ENCODE data around the gene RAB5B. TPM values are rescaled to one million over a fixed set of nuclear protein-coding genes. Genes with fewer than 3 reads are reported as not detected.
"Not testable (repeated sequence)": the region's sequence is repeated elsewhere in the genome, so short reads cannot be mapped to it uniquely, and the experiment has no call there.

The RAB5B gene
- total RNA-seq, 1 donor, result 111 TPM

DNA sequence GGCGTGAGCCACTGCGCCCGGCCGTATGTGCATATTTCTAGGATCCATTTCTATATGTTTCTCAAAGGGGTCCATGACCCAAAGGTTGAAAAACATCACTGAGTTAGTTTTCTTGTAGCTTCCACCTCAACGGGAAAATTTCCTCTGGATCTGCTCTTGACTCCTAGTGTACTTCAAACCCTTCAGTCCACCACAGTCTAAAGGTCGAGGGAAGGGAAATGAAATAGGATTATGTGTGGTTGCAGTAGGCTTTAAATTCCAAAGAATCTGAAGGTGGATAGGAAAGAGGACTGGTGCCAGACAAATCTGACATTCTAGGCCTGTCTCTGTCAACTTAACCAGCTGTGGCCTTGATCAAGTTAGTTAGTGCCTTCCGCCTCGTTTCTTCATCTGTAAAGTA lies 21.5 kb downstream of the RAB5B start:
- H3K4me3 ChIP-seq (ENCODE audit: low read depth, low read length), result no peak overlapping the region
- TF ChIP-seq, protein P1, sequence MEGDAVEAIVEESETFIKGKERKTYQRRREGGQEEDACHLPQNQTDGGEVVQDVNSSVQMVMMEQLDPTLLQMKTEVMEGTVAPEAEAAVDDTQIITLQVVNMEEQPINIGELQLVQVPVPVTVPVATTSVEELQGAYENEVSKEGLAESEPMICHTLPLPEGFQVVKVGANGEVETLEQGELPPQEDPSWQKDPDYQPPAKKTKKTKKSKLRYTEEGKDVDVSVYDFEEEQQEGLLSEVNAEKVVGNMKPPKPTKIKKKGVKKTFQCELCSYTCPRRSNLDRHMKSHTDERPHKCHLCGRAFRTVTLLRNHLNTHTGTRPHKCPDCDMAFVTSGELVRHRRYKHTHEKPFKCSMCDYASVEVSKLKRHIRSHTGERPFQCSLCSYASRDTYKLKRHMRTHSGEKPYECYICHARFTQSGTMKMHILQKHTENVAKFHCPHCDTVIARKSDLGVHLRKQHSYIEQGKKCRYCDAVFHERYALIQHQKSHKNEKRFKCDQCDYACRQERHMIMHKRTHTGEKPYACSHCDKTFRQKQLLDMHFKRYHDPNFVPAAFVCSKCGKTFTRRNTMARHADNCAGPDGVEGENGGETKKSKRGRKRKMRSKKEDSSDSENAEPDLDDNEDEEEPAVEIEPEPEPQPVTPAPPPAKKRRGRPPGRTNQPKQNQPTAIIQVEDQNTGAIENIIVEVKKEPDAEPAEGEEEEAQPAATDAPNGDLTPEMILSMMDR (IDR thresholded peaks at IDR 0.05; ENCODE audit: insufficient read depth, low read depth, low read length), result no peak
- DNase-seq (ENCODE audit: low read depth), result no peak

DNA sequence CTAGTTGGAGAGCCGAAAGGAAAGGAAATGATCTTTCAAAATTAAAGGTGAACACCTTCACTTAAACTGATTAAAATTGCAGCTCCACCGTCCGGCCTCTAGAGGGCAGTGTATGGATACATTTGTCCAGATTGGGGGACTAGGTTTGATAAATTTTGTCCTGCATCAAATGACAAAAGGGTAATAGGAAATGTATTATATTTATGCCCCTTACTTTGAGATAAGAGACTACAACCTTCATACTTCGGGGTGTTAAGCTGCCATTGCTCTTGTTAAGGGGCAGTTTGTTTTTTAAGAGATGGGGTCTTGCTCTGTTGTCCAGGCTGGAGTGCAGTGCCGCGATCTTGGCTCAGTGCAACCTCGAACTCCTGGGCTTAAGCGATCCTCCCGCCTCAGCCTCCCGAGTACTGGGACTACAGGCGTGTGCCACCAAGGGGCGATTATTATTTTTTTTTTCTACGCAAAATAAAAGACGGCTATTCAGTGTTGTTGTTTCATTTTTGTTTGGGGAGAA lies 22.4 kb downstream of the RAB5B start:
- peak; percentile 74 for DNase-seq (ENCODE audit: low read depth)
- H3K4me3 ChIP-seq (ENCODE audit: low read depth, low read length), result peak overlapping the region; percentile 78
- TF ChIP-seq, protein P1 (IDR thresholded peaks at IDR 0.05; ENCODE audit: insufficient read depth, low read depth, low read length), result peak; percentile 84

DNA sequence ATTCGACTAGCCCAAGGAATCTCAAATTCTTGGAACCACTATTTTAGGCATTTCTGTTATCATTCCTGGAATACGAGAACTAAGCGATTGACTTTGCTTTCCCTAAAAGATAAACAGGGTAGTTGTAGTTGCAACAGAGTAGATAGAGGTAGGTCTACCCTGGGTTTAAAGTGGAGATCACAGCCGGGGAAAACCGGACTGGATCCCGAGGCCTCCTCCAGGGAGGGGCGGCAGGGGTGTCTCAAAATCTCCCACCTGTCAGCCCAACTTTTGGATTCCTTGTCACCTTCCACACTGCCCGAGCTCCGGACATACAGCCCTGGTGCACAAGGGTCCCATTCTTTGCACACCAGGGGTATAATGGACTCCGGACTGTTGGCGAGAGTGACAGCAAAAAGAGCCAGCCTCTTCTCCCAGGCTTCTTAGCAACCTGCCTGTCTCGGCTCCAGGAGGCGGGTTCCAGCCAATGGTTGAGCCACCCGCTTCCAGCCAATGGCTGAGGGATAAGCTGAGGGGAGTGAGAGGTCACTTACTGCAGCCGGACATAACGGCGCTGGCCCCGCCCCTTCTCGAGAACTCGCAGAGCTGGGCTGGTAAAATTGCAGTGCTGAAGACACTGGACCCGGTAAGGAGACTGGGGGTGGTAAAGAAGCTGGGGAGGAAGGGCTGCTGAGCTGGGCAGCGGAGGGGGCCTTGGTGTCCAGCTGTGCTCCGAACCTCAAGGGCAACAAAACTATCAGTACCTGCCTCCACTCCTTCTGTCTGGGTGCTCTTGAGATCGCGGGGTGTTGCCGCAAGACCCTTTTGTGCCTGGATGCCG lies 23.0 kb downstream of the RAB5B start, which contains the start of gene SUOX:
Gene SUOX, plus strand, starts transcription at position 562 of the 820 bp plus-strand sequence. CDS start 4,946 bp downstream, outside the sequence.
- peak within 1 kb of the TSS; percentile 78 for H3K4me3 ChIP-seq (ENCODE audit: low read depth, low read length)
- DNase-seq (ENCODE audit: low read depth), result peak; percentile 98
- TF ChIP-seq, protein P1 (IDR thresholded peaks at IDR 0.05; ENCODE audit: insufficient read depth, low read depth, low read length), result peak; percentile 5

DNA sequence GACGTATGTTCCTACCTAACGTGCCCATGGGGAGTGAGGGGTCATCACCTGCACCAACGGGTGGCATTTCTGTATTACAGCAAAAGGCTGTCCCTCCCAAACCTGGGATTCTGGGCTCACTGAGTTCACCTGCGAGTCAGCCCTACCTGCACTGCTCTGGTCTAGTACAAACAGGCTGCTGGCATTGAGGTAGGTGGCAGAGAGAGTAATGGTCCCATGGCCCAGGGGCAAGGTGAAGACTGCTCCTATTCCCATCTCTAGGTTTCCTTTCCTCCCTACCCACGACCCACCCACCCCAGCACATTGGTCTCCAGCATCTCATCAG lies 23.6 kb downstream of the RAB5B start:
- H3K4me3 ChIP-seq (ENCODE audit: low read depth, low read length), result peak overlapping the region; percentile 78
- no peak for DNase-seq (ENCODE audit: low read depth)
- TF ChIP-seq, protein P1 (IDR thresholded peaks at IDR 0.05; ENCODE audit: insufficient read depth, low read depth, low read length), result no peak

DNA sequence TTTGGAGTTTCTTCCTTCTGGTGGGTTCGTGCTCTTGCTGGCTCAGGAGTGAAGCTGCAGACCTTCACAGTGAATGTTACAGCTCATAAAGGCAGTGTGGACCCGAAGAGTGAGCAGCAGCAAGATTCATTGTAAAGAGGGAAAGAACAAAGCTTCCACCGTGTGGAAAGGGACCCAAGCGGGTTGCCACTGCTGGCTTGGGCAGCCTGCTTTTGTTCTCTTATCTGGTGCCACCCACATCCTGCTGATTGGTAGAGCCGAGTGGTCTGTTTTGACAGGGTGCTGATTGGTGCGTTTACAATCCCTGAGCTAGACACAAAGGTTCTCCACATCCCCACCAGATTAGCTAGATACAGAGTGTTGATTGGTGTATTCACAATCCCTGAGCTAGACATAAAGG lies 25.6 kb downstream of the RAB5B start:
- not testable (repeated sequence) for H3K4me3 ChIP-seq (ENCODE audit: low read depth, low read length); DNase-seq (ENCODE audit: low read depth)

DNA sequence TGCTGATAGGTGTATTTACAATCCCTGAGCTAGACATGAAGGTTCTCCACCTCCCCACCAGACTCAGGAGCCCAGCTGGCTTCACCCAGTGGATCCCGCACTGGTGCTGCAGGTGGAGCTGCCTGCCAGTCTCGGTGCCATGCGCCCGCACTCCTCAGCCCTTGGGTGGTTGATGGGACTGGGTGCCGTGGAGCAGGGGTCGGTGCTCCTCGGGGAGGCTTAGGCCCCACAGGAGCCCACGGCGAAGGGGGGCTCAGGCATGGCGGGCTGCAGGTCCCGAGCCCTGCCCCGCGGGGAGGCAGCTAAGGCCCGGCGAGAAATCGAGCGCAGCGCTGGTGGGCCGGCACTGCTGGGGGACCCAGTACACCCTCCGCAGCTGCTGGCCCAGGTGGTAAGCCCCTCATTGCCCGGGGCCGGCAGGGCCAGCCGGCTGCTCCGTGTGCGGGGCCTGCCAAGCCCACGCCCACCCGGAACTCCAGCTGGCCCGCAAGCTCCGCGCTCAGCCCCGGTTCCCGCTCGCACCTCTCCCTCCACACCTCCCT lies 26.2 kb downstream of the RAB5B start:
- H3K4me3 ChIP-seq (ENCODE audit: low read depth, low read length); DNase-seq (ENCODE audit: low read depth): not testable (repeated sequence)

DNA sequence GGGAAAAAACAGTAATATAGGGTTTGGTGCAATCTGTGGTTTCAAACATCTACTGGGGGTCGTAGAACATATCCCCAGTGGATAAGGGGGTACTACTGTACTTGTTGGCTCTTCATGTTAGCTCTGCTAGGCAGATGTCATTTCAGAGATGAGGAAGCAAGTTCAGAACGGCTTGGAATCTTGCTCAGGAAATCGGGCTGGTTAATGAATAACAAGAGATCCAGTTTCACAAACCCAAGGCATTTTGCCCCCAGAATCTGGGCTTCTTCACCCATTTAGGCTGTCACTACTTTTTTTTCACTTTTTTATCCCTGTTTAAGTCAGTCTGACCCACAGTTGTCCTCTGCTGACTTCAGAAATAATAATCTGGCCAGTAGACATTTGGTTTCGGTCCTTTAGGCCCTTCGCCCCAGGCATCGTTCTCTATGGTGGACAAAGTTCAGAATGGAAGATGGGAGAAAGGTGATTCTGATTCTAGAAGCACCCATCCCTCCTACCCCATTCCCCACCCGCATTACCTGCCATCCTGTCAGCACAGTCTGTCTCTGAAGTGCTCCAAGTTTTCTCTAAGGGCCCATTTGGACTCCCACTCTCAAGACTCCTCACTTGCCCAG lies 27.7 kb downstream of the RAB5B start:
- H3K4me3 ChIP-seq (ENCODE audit: low read depth, low read length), result no peak overlapping the region
- no peak for DNase-seq (ENCODE audit: low read depth)

DNA sequence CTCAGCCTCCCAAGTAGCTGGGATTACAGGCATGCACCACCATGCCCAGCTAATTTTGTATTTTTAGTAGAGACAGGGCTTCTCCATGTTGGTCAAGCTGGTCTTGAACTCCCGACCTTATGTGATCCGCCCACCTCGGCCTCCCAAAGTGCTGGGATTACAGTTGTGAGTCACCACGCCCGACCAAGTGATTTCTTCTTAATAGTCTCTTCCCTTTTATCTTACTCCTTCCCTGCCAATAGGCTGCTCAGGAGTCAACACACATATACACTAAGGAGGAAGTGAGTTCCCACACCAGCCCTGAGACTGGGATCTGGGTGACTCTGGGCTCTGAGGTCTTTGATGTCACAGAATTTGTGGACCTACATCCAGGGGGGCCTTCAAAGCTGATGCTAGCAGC lies 29.5 kb downstream of the RAB5B start:
- DNase-seq (ENCODE audit: low read depth), result not testable (repeated sequence)

More for the DNA sequence above, 27.7 kb downstream of the RAB5B start:
- TF ChIP-seq, protein P1 (IDR thresholded peaks at IDR 0.05; ENCODE audit: insufficient read depth, low read depth, low read length), result no peak

More for the DNA sequence above, 29.5 kb downstream of the RAB5B start:
- H3K4me3 ChIP-seq (ENCODE audit: low read depth, low read length), result not testable (repeated sequence)

Data from fibroblast of villous mesenchyme (primary cell).